GM12878 (cell line): ENCODE data around the gene OTOGL. TPM values are rescaled to one million over a fixed set of nuclear protein-coding genes. Genes with fewer than 3 reads are reported as not detected.

ENCODE experiments used
- ATAC-seq: fragments of 200-7000 bp; cut with Tn5 transposase; 3 replicates; pipeline ENCODE4 v1.9.1; 2020; ENCODE audit warnings: mild to moderate bottlenecking, moderate library complexity
- BruUV-seq: library from RNA; stranded (reverse); fragments of 400-500 nt; replicated peaks from 2 replicates; lab custom pipeline; 2021; lab: Mats Ljungman, UMichigan
- CTCF ChIA-PET: fragments of 300-600 bp; sonication (Branson Sonifier 250); formaldehyde crosslinking; extraction: SDS; loops from one replicate; lab custom pipeline; 2021; ENCODE audit warnings: inconsistent platforms; lab: Yijun Ruan, JAX
- POLR2A ChIA-PET: fragments of 350-600 bp; formaldehyde crosslinking; extraction: SDS; loops from one replicate; lab custom pipeline; 2021; ENCODE audit warnings: inconsistent platforms; lab: Charles Lee
- RAD21 ChIA-PET: fragments of 300-600 bp; sonication (Branson Sonifier 250); formaldehyde crosslinking; loops from one replicate; lab custom pipeline; 2023; ENCODE audit warnings: antibody characterized with exemption; ENCODE audit not compliant: unreplicated experiment; lab: Charles Lee
- SMC1A ChIA-PET: fragments of 300-600 bp; sonication (Branson Sonifier 250); formaldehyde crosslinking; loops from one replicate; lab custom pipeline; 2023; ENCODE audit not compliant: unreplicated experiment, uncharacterized antibody; lab: Charles Lee
- DNase-seq: peaks from one replicate; pipeline ENCODE4 v3.0.0-alpha.2; 2011; ENCODE audit warnings: low read depth, low spot score
- FAIRE-seq: peaks from 3 replicates; lab custom pipeline; 2011; peaks lifted over from hg19 to GRCh38; lab: Jason Lieb, UNC
- H2AFZ ChIP-seq: 2 replicates; pipeline ENCODE4 v1.6.0; 2011; ENCODE audit warnings: low read depth, low read length, control low read depth; ENCODE audit not compliant: control insufficient read depth
- H3K27ac ChIP-seq: 2 replicates; pipeline ENCODE4 v1.5.1; 2011; ENCODE audit warnings: control low read depth; ENCODE audit not compliant: control insufficient read depth, insufficient read depth
- H3K27me3 ChIP-seq, 2 experiments: replicated peaks in 1 of 2; 2 replicates each; pipeline versions ENCODE4 v1.6.0 to v1.6.1; 2011; ENCODE audit warnings: low read length in 1 of 2; ENCODE audit not compliant: control insufficient read depth in 2 of 2, insufficient read depth in 2 of 2
- H3K36me3 ChIP-seq, 2 experiments: 2 replicates each; pipeline ENCODE4 v1.5.1; 2011; ENCODE audit warnings: low read length in 1 of 2; ENCODE audit not compliant: control insufficient read depth in 2 of 2, insufficient read depth in 2 of 2
- H3K4me1 ChIP-seq: 2 replicates; pipeline ENCODE4 v1.6.1; 2011; ENCODE audit warnings: mild to moderate bottlenecking, low read length, moderate library complexity, mixed read lengths; ENCODE audit not compliant: control insufficient read depth, insufficient read depth
- H3K4me2 ChIP-seq: 2 replicates; pipeline ENCODE4 v1.6.0; 2011; ENCODE audit warnings: control low read depth; ENCODE audit not compliant: control insufficient read depth, insufficient read depth
- H3K4me3 ChIP-seq: fragments of 200-600 bp; sonication (generic); 2 replicates; pipeline ENCODE4 v1.5.1; 2016
- H3K79me2 ChIP-seq: 2 replicates; pipeline ENCODE4 v1.6.0; 2011; ENCODE audit warnings: low read length; ENCODE audit not compliant: control insufficient read depth, insufficient read depth
- H3K9ac ChIP-seq: 2 replicates; pipeline ENCODE4 v1.8.0; 2011; ENCODE audit warnings: low read length, control low read depth, mixed read lengths; ENCODE audit not compliant: control insufficient read depth, insufficient read depth
- H3K9me3 ChIP-seq: replicated peaks from 3 replicates; pipeline ENCODE4 v1.5.1; 2011; ENCODE audit warnings: mild to moderate bottlenecking, low read length; ENCODE audit not compliant: control insufficient read depth, insufficient read depth
- H4K20me1 ChIP-seq: 2 replicates; pipeline ENCODE4 v1.6.0; 2011; ENCODE audit not compliant: control insufficient read depth, insufficient read depth
- ASH2L ChIP-seq: fragments of 300-600, 200-600 bp; sonication (generic); IDR thresholded peaks from 2 replicates; pipeline ENCODE4 v1.6.1; 2017; ENCODE audit warnings: low read depth, mild to moderate bottlenecking, borderline replicate concordance
- ATF2 ChIP-seq: IDR thresholded peaks from 2 replicates; pipeline ENCODE4 v1.6.1; 2012; ENCODE audit warnings: low read length, inconsistent platforms
- BACH1 ChIP-seq: fragments of 450-650 bp; IDR thresholded peaks from 2 replicates; pipeline ENCODE4 v1.6.1; 2017; ENCODE audit warnings: mild to moderate bottlenecking, borderline replicate concordance
- BHLHE40 ChIP-seq, 2 experiments: fragments of 450-650 bp in 1 of 2; IDR thresholded peaks; 2 replicates each; pipeline ENCODE4 v1.6.1; 2011 to 2017; ENCODE audit warnings: low read depth in 2 of 2, borderline replicate concordance in 1 of 2, improper control_type of control experiment in 1 of 2, low read length in 1 of 2, mild to moderate bottlenecking in 1 of 2
- CTCF ChIP-seq, 3 experiments: IDR thresholded peaks in 2 of 3; conservative IDR thresholded peaks in 1 of 3; 2 replicates each; pipeline ENCODE4 v1.5.1; 2011; ENCODE audit warnings: low read depth in 3 of 3, low read length in 3 of 3, mild to moderate bottlenecking in 3 of 3, control low read depth in 2 of 3, moderate library complexity in 2 of 3, inconsistent platforms in 1 of 3, mixed read lengths in 1 of 3; ENCODE audit not compliant: control insufficient read depth in 2 of 3, insufficient read depth in 1 of 3; ENCODE audit errors: extremely low read depth in 1 of 3
- GATAD2B ChIP-seq: fragments of 450-650 bp; conservative IDR thresholded peaks from 2 replicates; pipeline ENCODE4 v1.6.1; 2017; ENCODE audit warnings: low read depth, mild to moderate bottlenecking, moderate library complexity
- IKZF1 ChIP-seq: fragments of 450-650 bp; conservative IDR thresholded peaks from 2 replicates; pipeline ENCODE4 v1.6.1; 2017; ENCODE audit warnings: antibody characterized with exemption, mild to moderate bottlenecking
- NKRF ChIP-seq: fragments of 450-650 bp; conservative IDR thresholded peaks from 2 replicates; pipeline ENCODE4 v1.6.1; 2017; ENCODE audit warnings: mild to moderate bottlenecking, moderate library complexity
- SMAD1 ChIP-seq: fragments of 450-650 bp; IDR thresholded peaks from 2 replicates; pipeline ENCODE4 v1.6.1; 2018; ENCODE audit warnings: mild to moderate bottlenecking, low read depth; ENCODE audit not compliant: partially characterized antibody
- SMARCA5 ChIP-seq: fragments of 450-650 bp; IDR thresholded peaks from 2 replicates; pipeline ENCODE4 v1.6.1; 2017; ENCODE audit warnings: mild to moderate bottlenecking
- ZBTB4 ChIP-seq: fragments of 450-650 bp; formaldehyde crosslinking; IDR thresholded peaks from 2 replicates; pipeline ENCODE4 v1.4.0; 2022; ENCODE audit warnings: mild to moderate bottlenecking, moderate library complexity
- ZNF24 ChIP-seq: fragments of 450-650 bp; IDR thresholded peaks from 2 replicates; pipeline ENCODE4 v1.6.1; 2017; ENCODE audit warnings: antibody characterized with exemption, mild to moderate bottlenecking
- ZNF384 ChIP-seq: IDR thresholded peaks from 2 replicates; pipeline ENCODE4 v1.6.1; 2012; ENCODE audit warnings: low read depth, mild to moderate bottlenecking, low read length, improper control_type of control experiment, borderline replicate concordance
- in situ Hi-C: fragments of 300-500 bp; cut with MboI; formaldehyde crosslinking; loops from 9 replicates; pipeline ENCODE4 v1.14.3; 2018; ENCODE audit warnings: mixed read lengths
- intact Hi-C: fragments of 100-400 bp; cut with micrococcal nuclease; formaldehyde crosslinking; loops from one replicate; pipeline ENCODE4 v1.14.2; 2022; ENCODE audit not compliant: unreplicated experiment
- polyA plus RNA-seq, 11 experiments: library from polyadenylated mRNA; depleted of rRNA in 4 of 11; unstranded in 6 of 11; stranded (reverse) in 5 of 11; fragments of >200 nt; fragmentation: Nextera tagmentation in 4 of 11; fragmentation: Illumina TruSeq in 1 of 11; extraction: Ambion mirVana in 4 of 11; extraction: Trizol in 1 of 11; gene quantifications; 1 replicate in 1 of 11; 2 replicates in 10 of 11; pipeline versions ENCODE4 v1.2.1 to v1.2.3, GENCODE V29; 2011 to 2016; ENCODE audit warnings: inconsistent platforms in 2 of 11, missing spikeins in 2 of 11, low read depth in 1 of 11
- total RNA-seq, 4 experiments: library from RNA; depleted of rRNA in 3 of 4; stranded (reverse); fragments of >200 nt in 3 of 4; fragmentation: Illumina TruSeq in 1 of 4; extraction: Trizol in 1 of 4; gene quantifications; 2 replicates each; pipeline versions ENCODE4 v1.2.1 to v1.2.3, GENCODE V29; 2013 to 2021

OTOGL gene
- total and polyA plus RNA-seq, 10 of the 15 experiments (the other 5 are each of a cell fraction or from before 2014, with no cell fraction given) = 0.04 to 3.7 (median 0.27) TPM

GRCh38 chr12:80282761-80283160 is 183.4 kb downstream of the OTOGL start:
- RAD21 ChIA-PET = interaction anchor here (1.4 kb wide), 1 partner anchor 13 kb away, joined by 6 read pairs; no protein-coding TSS in a partner anchor
- CTCF ChIA-PET = interaction anchor here (0.9 to 1.5 kb wide), 3 partner anchors 8 to 13 kb away, joined by 3 to 4 read pairs (median 3); no protein-coding TSS in a partner anchor
- Histone ChIP-seq H3K9me3 (peaks cover 2% of the 10 kb centered on the region), H3K79me2 (no peaks in the 10 kb centered on the region), H4K20me1 (no peaks in the 10 kb centered on the region), H3K27ac (no peak overlapping the region), H3K4me3 (no peak overlapping the region), H3K4me2 (no peak overlapping the region), H3K4me1 (no peaks in the 10 kb centered on the region)
- intact Hi-C loops = no loop called here
- ATAC-seq = no peak
- no TSS peak for BruUV-seq
- DNase-seq = no peak
- POLR2A ChIA-PET = no interaction called here
- in situ Hi-C loops = no loop called here
- TF ChIP-seq ZBTB4 (CRISPR knock-in tag) = no peak
- TF ChIP-seq BHLHE40 (IDR thresholded peaks at IDR 0.05; ENCODE audit: borderline replicate concordance in 1 of 2, low read depth in 2 of 2, low read length in 1 of 2) = no peak
- TF ChIP-seq IKZF1 = no peak
- no peak for TF ChIP-seq CTCF (IDR thresholded peaks at IDR 0.05 in 2 of 3, conservative IDR thresholded peaks at IDR 0.05 in 1 of 3; ENCODE audit: control insufficient read depth in 2 of 3, extremely low read depth in 1 of 3, insufficient read depth in 1 of 3, low read depth in 3 of 3, low read length in 3 of 3)
- TF ChIP-seq ZNF24 = no peak
- no peak for TF ChIP-seq ZNF384
- no peak for TF ChIP-seq BACH1
- TF ChIP-seq ATF2 = no peak
- no peak for TF ChIP-seq ASH2L
- no peak for TF ChIP-seq GATAD2B
- no peak for TF ChIP-seq SMAD1
- no peak for TF ChIP-seq NKRF
- TF ChIP-seq SMARCA5 = no peak
- TF ChIP-seq, all 136 proteins: peak for 0
- H3K27me3 ChIP-seq = no peaks in the 10 kb centered on the region
- H3K9ac ChIP-seq = no peak overlapping the region
- no peaks in the 10 kb centered on the region for H3K36me3 ChIP-seq
- no peak overlapping the region for H2AFZ ChIP-seq
- SMC1A ChIA-PET = interaction anchor here (0.8 to 1.2 kb wide), 2 partner anchors 8 to 12 kb away, joined by 3 read pairs; no protein-coding TSS in a partner anchor
- FAIRE-seq = no peak
